ENCODE data around the gene WLS. TPM values are rescaled to one million over a fixed set of nuclear protein-coding genes. Genes with fewer than 3 reads are reported as not detected.

WLS gene
- total RNA-seq, 1 donor from 2014 or later: 55.0 TPM

DNA sequence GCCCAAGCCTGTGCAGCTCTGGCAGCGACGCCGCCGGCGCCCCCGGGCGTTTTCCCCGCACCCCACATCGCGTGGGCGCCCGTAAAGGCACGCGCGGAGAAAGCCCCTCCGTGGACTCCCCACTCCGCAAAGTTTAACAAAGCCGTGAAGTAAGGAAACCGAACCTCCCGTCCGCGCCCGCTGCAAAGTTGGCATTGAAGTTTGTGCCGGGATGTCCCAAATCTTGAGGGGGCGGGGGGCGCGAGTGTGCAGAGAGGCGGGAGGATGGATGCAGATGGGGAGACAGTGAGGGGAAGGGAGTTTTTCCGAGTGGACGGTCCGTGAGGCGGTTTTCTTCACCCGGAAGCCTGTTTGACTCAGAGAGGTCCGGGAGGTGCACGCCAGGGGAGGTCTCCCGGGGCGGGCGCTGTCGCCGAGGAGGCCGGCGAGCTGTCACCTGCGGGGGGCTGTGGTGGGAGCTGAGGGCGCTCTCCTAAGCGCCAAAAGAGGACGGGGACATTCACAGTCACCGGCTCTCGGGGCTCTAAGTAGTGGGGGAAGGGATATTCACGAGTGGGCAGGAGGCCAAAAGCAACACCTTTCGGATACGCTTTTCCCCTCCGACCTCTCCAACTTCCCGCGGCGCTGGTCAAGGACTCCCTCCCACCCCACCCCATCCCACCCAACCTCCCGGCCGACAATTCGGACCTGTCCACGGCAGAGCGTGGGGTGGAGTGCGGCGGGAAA is 1.3 kb downstream of the WLS start:
- TF ChIP-seq, protein P1, sequence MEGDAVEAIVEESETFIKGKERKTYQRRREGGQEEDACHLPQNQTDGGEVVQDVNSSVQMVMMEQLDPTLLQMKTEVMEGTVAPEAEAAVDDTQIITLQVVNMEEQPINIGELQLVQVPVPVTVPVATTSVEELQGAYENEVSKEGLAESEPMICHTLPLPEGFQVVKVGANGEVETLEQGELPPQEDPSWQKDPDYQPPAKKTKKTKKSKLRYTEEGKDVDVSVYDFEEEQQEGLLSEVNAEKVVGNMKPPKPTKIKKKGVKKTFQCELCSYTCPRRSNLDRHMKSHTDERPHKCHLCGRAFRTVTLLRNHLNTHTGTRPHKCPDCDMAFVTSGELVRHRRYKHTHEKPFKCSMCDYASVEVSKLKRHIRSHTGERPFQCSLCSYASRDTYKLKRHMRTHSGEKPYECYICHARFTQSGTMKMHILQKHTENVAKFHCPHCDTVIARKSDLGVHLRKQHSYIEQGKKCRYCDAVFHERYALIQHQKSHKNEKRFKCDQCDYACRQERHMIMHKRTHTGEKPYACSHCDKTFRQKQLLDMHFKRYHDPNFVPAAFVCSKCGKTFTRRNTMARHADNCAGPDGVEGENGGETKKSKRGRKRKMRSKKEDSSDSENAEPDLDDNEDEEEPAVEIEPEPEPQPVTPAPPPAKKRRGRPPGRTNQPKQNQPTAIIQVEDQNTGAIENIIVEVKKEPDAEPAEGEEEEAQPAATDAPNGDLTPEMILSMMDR (IDR thresholded peaks at IDR 0.05; ENCODE audit: insufficient read depth, low read length, poor library complexity, severe bottlenecking): no peak
- Histone ChIP-seq H3K36me3 (ENCODE audit: control insufficient read depth, insufficient read depth, low read length) (no peaks in the 10 kb centered on the region), H3K4me3 (ENCODE audit: low read depth, low read length) (peak overlapping the region; percentile 61), H3K27me3 (ENCODE audit: control insufficient read depth, insufficient read depth, low read length) (no peaks in the 10 kb centered on the region)
- DNase-seq (ENCODE audit: low read depth): no peak

DNA sequence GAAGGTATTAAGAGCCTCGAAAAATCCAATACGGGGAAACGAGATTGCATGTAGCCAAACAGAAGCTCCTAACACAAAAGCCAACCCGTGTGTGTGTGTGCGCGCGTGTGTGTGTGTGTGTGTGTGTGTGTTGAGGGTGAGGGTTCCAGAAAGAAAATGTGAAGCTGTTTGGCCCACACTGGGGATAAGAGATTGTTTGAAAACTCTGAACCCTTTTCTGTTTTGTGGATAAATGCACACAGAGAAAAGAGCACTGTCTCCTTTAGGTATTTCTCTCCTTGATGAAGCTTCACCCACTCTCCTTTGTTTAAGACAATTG is 1.9 kb downstream of the WLS start:
- no peak for DNase-seq (ENCODE audit: low read depth)
- no peaks in the 10 kb centered on the region for H3K27me3 ChIP-seq (ENCODE audit: control insufficient read depth, insufficient read depth, low read length)
- peak overlapping the region; percentile 61 for H3K4me3 ChIP-seq (ENCODE audit: low read depth, low read length)
- TF ChIP-seq, protein P1 (IDR thresholded peaks at IDR 0.05; ENCODE audit: insufficient read depth, low read length, poor library complexity, severe bottlenecking): no peak
- no peaks in the 10 kb centered on the region for H3K36me3 ChIP-seq (ENCODE audit: control insufficient read depth, insufficient read depth, low read length)

DNA sequence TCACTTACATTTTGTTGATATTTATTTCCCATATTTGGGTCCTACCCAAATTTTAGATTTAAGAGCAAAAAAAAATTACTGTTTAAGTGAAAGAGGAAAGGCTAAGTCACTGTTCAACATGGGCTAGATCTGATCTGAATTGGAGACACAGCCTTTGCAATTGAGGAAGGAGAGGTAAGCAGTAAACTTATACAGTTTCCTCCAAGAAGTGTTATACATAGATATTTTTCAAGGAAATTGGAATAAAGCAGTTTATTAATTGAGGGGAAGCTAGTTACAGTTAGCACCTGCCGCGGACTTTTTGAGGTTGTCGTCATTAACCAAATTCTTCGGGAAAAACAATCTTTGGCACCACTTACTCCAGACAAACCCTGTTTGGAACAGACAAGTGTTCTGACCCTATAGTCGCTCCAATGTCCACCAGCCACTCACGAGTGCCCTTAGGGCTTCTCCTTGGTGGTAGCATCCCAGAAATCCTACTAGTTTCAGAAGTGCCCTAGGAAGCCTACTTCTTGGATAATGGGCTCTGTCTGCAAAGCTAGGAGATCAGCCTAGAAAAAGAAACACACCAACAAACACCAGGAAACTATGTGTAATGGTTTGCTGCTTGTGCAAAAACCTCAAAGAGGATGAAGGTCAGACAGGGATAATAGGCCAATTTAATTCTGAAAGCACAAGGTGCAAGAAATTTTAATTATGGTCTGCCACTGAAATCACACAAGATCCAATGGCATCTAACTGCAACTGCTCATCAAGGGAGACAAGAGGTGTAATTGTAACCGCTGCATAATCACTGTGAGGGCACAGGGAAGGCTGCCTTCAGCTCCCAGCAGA is 2.5 kb downstream of the WLS start:
- Histone ChIP-seq H3K27me3 (ENCODE audit: control insufficient read depth, insufficient read depth, low read length) (no peaks in the 10 kb centered on the region), H3K4me3 (ENCODE audit: low read depth, low read length) (peak overlapping the region; percentile 61), H3K36me3 (ENCODE audit: control insufficient read depth, insufficient read depth, low read length) (no peaks in the 10 kb centered on the region)
- no peak for DNase-seq (ENCODE audit: low read depth)
- TF ChIP-seq, protein P1 (IDR thresholded peaks at IDR 0.05; ENCODE audit: insufficient read depth, low read length, poor library complexity, severe bottlenecking): no peak

DNA sequence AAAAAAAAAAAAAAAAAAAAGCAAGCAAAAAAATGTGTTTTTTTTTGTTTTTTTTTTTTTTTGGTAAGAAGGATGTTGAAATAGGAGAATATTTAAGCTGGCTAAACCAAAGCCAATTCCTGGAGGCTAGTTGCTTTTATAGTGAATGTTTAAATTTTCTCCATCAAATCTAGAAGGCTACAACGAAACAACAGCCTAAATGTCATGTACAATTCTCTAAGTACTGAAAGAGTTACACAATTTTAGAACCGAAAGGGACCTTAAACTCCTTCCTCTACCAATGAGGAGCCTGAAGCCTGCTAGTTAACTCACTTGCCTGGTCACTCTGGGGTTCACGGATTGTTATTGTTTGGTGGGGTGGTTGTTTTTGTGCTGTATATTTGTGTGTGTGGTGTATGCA is 3.5 kb downstream of the WLS start:
- Histone ChIP-seq H3K4me3 (ENCODE audit: low read depth, low read length) (no peak overlapping the region), H3K27me3 (ENCODE audit: control insufficient read depth, insufficient read depth, low read length) (no peaks in the 10 kb centered on the region), H3K36me3 (ENCODE audit: control insufficient read depth, insufficient read depth, low read length) (no peaks in the 10 kb centered on the region)
- DNase-seq (ENCODE audit: low read depth): no peak
- TF ChIP-seq, protein P1 (IDR thresholded peaks at IDR 0.05; ENCODE audit: insufficient read depth, low read length, poor library complexity, severe bottlenecking): no peak

DNA sequence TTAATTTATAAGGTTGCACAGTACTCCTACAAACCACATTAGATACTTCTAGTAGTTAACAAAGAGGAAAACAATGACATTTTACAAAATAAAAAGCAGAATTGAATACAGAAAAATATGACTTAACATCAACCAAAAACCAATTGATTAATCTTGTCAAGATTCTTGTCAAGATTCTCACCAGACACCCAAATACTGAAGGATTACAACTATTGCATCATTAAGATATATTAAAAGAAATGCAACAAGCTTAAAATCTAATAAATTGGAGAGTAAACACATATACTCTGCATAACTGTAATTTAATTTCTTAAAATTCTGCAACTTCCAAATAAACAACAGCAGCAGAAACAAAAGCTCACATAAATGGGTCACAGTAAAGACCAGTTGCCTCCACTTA is 4.7 kb downstream of the WLS start:
- Histone ChIP-seq H3K4me3 (ENCODE audit: low read depth, low read length) (no peak overlapping the region), H3K36me3 (ENCODE audit: control insufficient read depth, insufficient read depth, low read length) (no peaks in the 10 kb centered on the region), H3K27me3 (ENCODE audit: control insufficient read depth, insufficient read depth, low read length) (no peaks in the 10 kb centered on the region)
- TF ChIP-seq, protein P1 (IDR thresholded peaks at IDR 0.05; ENCODE audit: insufficient read depth, low read length, poor library complexity, severe bottlenecking): no peak
- DNase-seq (ENCODE audit: low read depth): no peak
